ENCODE measurements around the gene CARD14.

DNA sequence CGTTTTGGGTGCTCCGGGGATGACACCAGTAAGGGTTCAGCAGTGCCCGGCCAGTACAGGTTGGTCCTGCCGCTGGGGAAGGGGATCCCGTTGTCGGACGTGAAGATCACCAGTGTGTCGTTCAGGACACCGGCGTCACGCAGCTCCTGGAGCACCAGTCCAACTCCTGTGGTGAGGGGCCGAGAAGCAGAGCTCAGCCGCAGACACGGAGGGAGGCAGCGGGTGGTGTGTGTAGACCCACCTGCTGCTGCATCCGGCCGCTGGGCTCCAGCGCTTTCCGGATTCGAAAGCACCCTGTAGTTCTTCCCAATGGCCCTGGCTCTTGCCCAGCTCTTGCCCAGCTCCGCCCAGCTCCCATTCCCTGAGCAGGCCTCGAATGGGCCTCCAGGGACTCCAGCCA lies 42.3 kb downstream of the CARD14 start:
- TF ChIP-seq EZH2 (optimal IDR thresholded peaks at IDR 0.05; ENCODE audit: low read depth, low read length) (no peak), EZH2phosphoT487 (IDR thresholded peaks at IDR 0.05; ENCODE audit: low read length) (no peak)
- TF ChIP-seq, protein P1, sequence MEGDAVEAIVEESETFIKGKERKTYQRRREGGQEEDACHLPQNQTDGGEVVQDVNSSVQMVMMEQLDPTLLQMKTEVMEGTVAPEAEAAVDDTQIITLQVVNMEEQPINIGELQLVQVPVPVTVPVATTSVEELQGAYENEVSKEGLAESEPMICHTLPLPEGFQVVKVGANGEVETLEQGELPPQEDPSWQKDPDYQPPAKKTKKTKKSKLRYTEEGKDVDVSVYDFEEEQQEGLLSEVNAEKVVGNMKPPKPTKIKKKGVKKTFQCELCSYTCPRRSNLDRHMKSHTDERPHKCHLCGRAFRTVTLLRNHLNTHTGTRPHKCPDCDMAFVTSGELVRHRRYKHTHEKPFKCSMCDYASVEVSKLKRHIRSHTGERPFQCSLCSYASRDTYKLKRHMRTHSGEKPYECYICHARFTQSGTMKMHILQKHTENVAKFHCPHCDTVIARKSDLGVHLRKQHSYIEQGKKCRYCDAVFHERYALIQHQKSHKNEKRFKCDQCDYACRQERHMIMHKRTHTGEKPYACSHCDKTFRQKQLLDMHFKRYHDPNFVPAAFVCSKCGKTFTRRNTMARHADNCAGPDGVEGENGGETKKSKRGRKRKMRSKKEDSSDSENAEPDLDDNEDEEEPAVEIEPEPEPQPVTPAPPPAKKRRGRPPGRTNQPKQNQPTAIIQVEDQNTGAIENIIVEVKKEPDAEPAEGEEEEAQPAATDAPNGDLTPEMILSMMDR (IDR thresholded peaks at IDR 0.05; ENCODE audit: low read length): no peak

Measured in MM.1S (cell line).